Osteoblast (primary cell): Measurements from ENCODE around the gene LRRC74A. TPM values are rescaled to one million over a fixed set of nuclear protein-coding genes. Genes with fewer than 3 reads are reported as not detected.

Source experiments
- DNase-seq: peaks from one replicate; pipeline ENCODE4 v3.0.0; 2011; ENCODE audit warnings: low spot score, mixed read lengths; ENCODE audit not compliant: insufficient read length; ENCODE audit errors: missing footprints
- H2AFZ ChIP-seq: 2 replicates; pipeline ENCODE4 v1.6.0; 2011; ENCODE audit warnings: mild to moderate bottlenecking, low read length
- H3K27ac ChIP-seq: 2 replicates; pipeline ENCODE4 v1.5.1; 2011; ENCODE audit warnings: mild to moderate bottlenecking, low read depth, low read length, moderate library complexity
- H3K27me3 ChIP-seq: 2 replicates; pipeline ENCODE4 v1.6.0; 2012; ENCODE audit warnings: mild to moderate bottlenecking, control low read depth, inconsistent platforms, low read length, moderate library complexity; ENCODE audit not compliant: insufficient read depth
- H3K36me3 ChIP-seq: 2 replicates; pipeline ENCODE4 v1.5.1; 2011; ENCODE audit warnings: mild to moderate bottlenecking, low read length, control low read depth, moderate library complexity; ENCODE audit not compliant: insufficient read depth
- H3K4me1 ChIP-seq: 2 replicates; pipeline ENCODE4 v1.5.1; 2011; ENCODE audit warnings: mild to moderate bottlenecking, low read length, control low read depth, moderate library complexity; ENCODE audit not compliant: insufficient read depth
- H3K4me2 ChIP-seq: 2 replicates; pipeline ENCODE4 v1.6.0; 2011; ENCODE audit warnings: mild to moderate bottlenecking, low read length; ENCODE audit not compliant: insufficient read depth
- H3K4me3 ChIP-seq: fragments of 200-600 bp; sonication (generic); 3 replicates; pipeline ENCODE4 v1.5.1; 2012; ENCODE audit warnings: mild to moderate bottlenecking, low read length, inconsistent platforms; ENCODE audit not compliant: insufficient read depth
- H3K79me2 ChIP-seq: 2 replicates; pipeline ENCODE4 v1.6.0; 2012; ENCODE audit warnings: mild to moderate bottlenecking, low read length, control low read depth, inconsistent platforms; ENCODE audit not compliant: insufficient read depth
- H3K9me3 ChIP-seq: 2 replicates; pipeline ENCODE4 v1.5.1; 2011; ENCODE audit warnings: low read depth, low read length, control low read depth
- H4K20me1 ChIP-seq: 2 replicates; pipeline ENCODE4 v1.6.0; 2012; ENCODE audit warnings: mild to moderate bottlenecking, low read length, control low read depth; ENCODE audit not compliant: insufficient read depth
- CTCF ChIP-seq: IDR thresholded peaks from 2 replicates; pipeline ENCODE4 v1.5.1; 2011; ENCODE audit warnings: mild to moderate bottlenecking, low read depth, low read length, moderate library complexity; ENCODE audit errors: extremely low read depth
- total RNA-seq: library from RNA; depleted of rRNA; stranded (reverse); fragments of >200 nt; gene quantifications from 2 replicates; pipeline ENCODE4 v1.2.3, GENCODE V29; 2012

Gene LRRC74A
- total RNA-seq, 1 donor: not detected

DNA sequence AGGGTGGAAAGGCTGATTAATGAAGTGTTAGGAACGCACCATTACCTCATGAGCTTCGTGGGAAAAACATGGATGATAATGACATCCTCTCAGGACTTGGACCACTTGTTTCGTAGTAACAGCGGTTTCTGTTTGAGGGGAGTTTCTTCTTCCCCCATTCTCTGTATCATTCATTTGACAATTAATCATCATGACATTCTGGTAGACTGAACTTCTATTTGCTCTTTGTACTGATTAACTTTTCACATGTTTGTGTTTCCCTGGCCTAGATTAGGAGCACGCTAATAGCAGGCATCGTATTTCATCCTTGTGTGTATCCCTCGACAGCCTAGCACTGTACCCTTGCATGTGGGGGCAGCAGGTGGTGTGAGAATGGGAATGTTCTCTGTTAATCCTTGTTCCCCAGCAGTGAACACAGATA, 8.0 kb downstream of the LRRC74A start:
- DNase-seq: no peak
- Histone ChIP-seq H2AFZ (no peak overlapping the region), H4K20me1 (no peaks in the 10 kb centered on the region), H3K4me1 (no peaks in the 10 kb centered on the region), H3K27me3 (peaks cover 22% of the 10 kb centered on the region), H3K79me2 (no peaks in the 10 kb centered on the region), H3K4me3 (no peak overlapping the region), H3K9me3 (no peaks in the 10 kb centered on the region), H3K27ac (no peak overlapping the region), H3K36me3 (no peaks in the 10 kb centered on the region), H3K4me2 (no peak overlapping the region)
- no peak for TF ChIP-seq CTCF

DNA sequence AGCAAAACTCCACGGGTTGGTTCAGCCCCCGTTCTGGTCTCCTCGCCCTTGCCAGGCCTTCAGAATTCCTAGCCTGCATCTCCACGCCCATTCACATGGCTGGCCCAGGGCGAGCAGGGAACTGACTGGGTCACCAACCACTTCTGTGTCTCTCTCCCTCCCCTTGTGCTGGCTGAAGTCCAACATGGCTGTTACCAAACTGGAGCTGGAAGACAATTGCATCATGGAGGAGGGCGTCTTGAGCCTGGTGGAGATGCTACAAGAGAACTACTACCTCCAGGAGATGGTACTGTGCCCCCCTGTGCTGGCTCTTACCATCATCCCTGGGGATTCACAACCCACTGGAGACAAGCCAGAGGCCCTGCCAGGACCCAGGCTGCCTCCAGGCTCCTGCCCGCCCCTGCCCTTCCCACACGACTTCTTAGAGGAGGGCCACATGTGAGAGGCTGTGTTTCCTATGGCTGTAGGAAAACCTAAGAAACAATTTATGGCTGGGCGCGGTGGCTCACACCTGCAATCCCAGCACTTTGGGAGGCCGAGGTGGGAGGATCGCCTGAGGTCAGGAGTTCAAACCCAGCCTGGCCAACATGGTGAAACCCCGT, 9.9 kb downstream of the LRRC74A start:
- Histone ChIP-seq H3K4me2 (no peak overlapping the region), H3K27me3 (peaks cover 24% of the 10 kb centered on the region), H2AFZ (no peak overlapping the region), H3K36me3 (no peaks in the 10 kb centered on the region), H4K20me1 (no peaks in the 10 kb centered on the region), H3K4me1 (no peaks in the 10 kb centered on the region), H3K79me2 (no peaks in the 10 kb centered on the region), H3K27ac (no peak overlapping the region), H3K4me3 (no peak overlapping the region), H3K9me3 (no peaks in the 10 kb centered on the region)
- no peak for DNase-seq
- no peak for TF ChIP-seq CTCF

- no peak overlapping the region for H3K27ac ChIP-seq
- H3K4me3 ChIP-seq: no peak overlapping the region
- no peaks in the 10 kb centered on the region for H3K79me2 ChIP-seq
- H2AFZ ChIP-seq: no peak overlapping the region
- H4K20me1 ChIP-seq: no peaks in the 10 kb centered on the region
- no peaks in the 10 kb centered on the region for H3K4me1 ChIP-seq
- TF ChIP-seq CTCF: no peak
- H3K9me3 ChIP-seq: no peaks in the 10 kb centered on the region
- H3K4me2 ChIP-seq: no peak overlapping the region
- H3K36me3 ChIP-seq: no peaks in the 10 kb centered on the region
- DNase-seq: no peak
- H3K27me3 ChIP-seq: peaks cover 24% of the 10 kb centered on the region
Observed at GRCh38 chr14:76837524-76837923, 11.3 kb downstream of the LRRC74A start.

GRCh38 chr14:76842414-76842813, 16.2 kb downstream of the LRRC74A start:
- Histone ChIP-seq H3K4me3 (no peak overlapping the region), H3K79me2 (no peaks in the 10 kb centered on the region), H2AFZ (no peak overlapping the region), H3K36me3 (no peaks in the 10 kb centered on the region), H3K9me3 (no peaks in the 10 kb centered on the region), H4K20me1 (no peaks in the 10 kb centered on the region), H3K27ac (no peak overlapping the region), H3K4me1 (no peaks in the 10 kb centered on the region), H3K4me2 (no peak overlapping the region), H3K27me3 (peaks cover 17% of the 10 kb centered on the region)
- no peak for TF ChIP-seq CTCF
- DNase-seq: no peak
